GM06990 (cell line): ENCODE results near the gene SYCP2.

Experiments
- DNase-seq: peaks from one replicate; pipeline ENCODE4 v3.0.0-alpha.2; 2011; ENCODE audit not compliant: insufficient read length; ENCODE audit errors: extremely low read depth
- H3K27me3 ChIP-seq: replicated peaks from 2 replicates; pipeline ENCODE4 v1.6.0; 2011; ENCODE audit warnings: low read length; ENCODE audit not compliant: control insufficient read depth, insufficient read depth
- H3K36me3 ChIP-seq: 2 replicates; pipeline ENCODE4 v1.5.1; 2011; ENCODE audit warnings: low read length; ENCODE audit not compliant: control insufficient read depth, insufficient read depth
- H3K4me3 ChIP-seq: replicated peaks from 2 replicates; pipeline ENCODE4 v1.5.1; 2011; ENCODE audit warnings: low read depth, mild to moderate bottlenecking, control low read depth, low read length
- TF ChIP-seq, protein P1 (sequence below): IDR thresholded peaks from 2 replicates; pipeline ENCODE4 v1.5.1; 2011; ENCODE audit warnings: low read length, control low read depth, mild to moderate bottlenecking, inconsistent platforms; ENCODE audit not compliant: insufficient read depth, poor library complexity, severe bottlenecking

The SYCP2 gene

DNA sequence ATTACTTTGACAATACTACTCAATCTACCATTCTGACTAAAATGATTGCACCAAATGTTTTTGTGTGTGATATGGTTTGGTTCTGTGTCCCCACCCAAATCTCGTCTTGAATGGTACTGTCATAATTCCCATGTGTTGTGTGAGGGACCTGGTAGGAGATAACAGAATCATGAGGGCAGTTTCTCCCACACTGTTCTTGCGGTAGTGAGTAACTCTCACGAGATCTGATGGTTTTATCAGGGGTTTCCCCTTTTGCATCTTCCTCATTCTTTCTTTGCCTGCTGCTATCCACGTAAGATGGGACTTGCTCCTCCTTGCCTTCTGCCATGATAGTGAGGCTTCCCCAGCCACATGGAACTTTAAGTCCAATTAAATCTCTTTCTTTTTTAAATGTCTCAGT lies 20.8 kb downstream of the SYCP2 start:
- no peak for DNase-seq
- no peaks in the 10 kb centered on the region for H3K36me3 ChIP-seq
- H3K27me3 ChIP-seq: no peaks in the 10 kb centered on the region
- no peak overlapping the region for H3K4me3 ChIP-seq
- TF ChIP-seq, protein P1, sequence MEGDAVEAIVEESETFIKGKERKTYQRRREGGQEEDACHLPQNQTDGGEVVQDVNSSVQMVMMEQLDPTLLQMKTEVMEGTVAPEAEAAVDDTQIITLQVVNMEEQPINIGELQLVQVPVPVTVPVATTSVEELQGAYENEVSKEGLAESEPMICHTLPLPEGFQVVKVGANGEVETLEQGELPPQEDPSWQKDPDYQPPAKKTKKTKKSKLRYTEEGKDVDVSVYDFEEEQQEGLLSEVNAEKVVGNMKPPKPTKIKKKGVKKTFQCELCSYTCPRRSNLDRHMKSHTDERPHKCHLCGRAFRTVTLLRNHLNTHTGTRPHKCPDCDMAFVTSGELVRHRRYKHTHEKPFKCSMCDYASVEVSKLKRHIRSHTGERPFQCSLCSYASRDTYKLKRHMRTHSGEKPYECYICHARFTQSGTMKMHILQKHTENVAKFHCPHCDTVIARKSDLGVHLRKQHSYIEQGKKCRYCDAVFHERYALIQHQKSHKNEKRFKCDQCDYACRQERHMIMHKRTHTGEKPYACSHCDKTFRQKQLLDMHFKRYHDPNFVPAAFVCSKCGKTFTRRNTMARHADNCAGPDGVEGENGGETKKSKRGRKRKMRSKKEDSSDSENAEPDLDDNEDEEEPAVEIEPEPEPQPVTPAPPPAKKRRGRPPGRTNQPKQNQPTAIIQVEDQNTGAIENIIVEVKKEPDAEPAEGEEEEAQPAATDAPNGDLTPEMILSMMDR: no peak

GRCh38 chr20:59911041-59911440 lies 22.4 kb downstream of the SYCP2 start:
- H3K4me3 ChIP-seq: no peak overlapping the region
- no peak for DNase-seq
- TF ChIP-seq, protein P1: no peak
- H3K27me3 ChIP-seq: no peaks in the 10 kb centered on the region
- no peaks in the 10 kb centered on the region for H3K36me3 ChIP-seq

- Histone ChIP-seq H3K36me3 (no peaks in the 10 kb centered on the region), H3K4me3 (no peak overlapping the region), H3K27me3 (no peaks in the 10 kb centered on the region)
- no peak for DNase-seq
- TF ChIP-seq, protein P1: no peak
Measured at GRCh38 chr20:59908855-59909254, 24.6 kb downstream of the SYCP2 start.

GRCh38 chr20:59903621-59904020 lies 29.8 kb downstream of the SYCP2 start:
- Histone ChIP-seq H3K4me3 (no peak overlapping the region), H3K27me3 (no peaks in the 10 kb centered on the region), H3K36me3 (no peaks in the 10 kb centered on the region)
- DNase-seq: no peak
- TF ChIP-seq, protein P1: no peak

DNA sequence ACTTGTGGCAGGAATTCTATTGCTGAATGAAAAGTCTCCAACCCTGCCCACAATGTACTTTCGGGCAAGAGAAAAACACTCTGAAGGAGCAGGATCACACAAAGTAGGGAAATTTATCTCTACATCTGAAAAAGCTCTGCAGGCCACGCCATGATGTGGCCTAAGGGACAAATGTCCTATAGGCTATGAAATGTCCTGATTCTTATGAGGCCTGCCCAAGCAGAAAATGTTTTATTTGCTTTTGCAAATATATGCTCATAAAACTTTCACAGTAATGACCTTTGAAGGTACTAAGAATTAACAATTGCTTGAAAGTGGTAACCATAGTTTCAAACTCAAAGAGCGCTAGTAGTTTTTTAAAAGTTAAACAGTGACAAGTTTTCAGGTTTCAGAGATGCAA lies 31.0 kb downstream of the SYCP2 start:
- Histone ChIP-seq H3K4me3 (no peak overlapping the region), H3K27me3 (no peaks in the 10 kb centered on the region), H3K36me3 (no peaks in the 10 kb centered on the region)
- TF ChIP-seq, protein P1: no peak
- DNase-seq: no peak

- H3K27me3 ChIP-seq: no peaks in the 10 kb centered on the region
- no peaks in the 10 kb centered on the region for H3K36me3 ChIP-seq
- TF ChIP-seq, protein P1: no peak
- H3K4me3 ChIP-seq: no peak overlapping the region
- no peak for DNase-seq
Measured at GRCh38 chr20:59895908-59896307, 37.5 kb downstream of the SYCP2 start.
